ENCODE measurements around the gene RAPGEF1.

Gene RAPGEF1

GRCh38 chr9:131603199-131603598 is 136.7 kb downstream of the RAPGEF1 start:
- TF ChIP-seq CREB1 (IDR thresholded peaks at IDR 0.05; ENCODE audit: low read depth) (no peak), YY1 (IDR thresholded peaks at IDR 0.05; ENCODE audit: low read depth) (no peak), MAX (IDR thresholded peaks at IDR 0.05) (no peak), RAD21 (IDR thresholded peaks at IDR 0.05; ENCODE audit: low read depth) (no peak), TEAD4 (IDR thresholded peaks at IDR 0.05) (no peak), FOXM1 (IDR thresholded peaks at IDR 0.05; ENCODE audit: borderline replicate concordance, low read depth) (no peak), USF1 (IDR thresholded peaks at IDR 0.05) (no peak), EP300 (IDR thresholded peaks at IDR 0.05; ENCODE audit: borderline replicate concordance) (no peak)

- no peak for TF ChIP-seq EP300 (IDR thresholded peaks at IDR 0.05; ENCODE audit: borderline replicate concordance)
- no peak for TF ChIP-seq CEBPB (IDR thresholded peaks at IDR 0.05)
Observed at GRCh38 chr9:131601683-131602181, 138.1 kb downstream of the RAPGEF1 start.

- no peak for TF ChIP-seq USF1 (IDR thresholded peaks at IDR 0.05)
Observed at GRCh38 chr9:131598121-131598520, 141.8 kb downstream of the RAPGEF1 start.

- TF ChIP-seq NFIC (IDR thresholded peaks at IDR 0.05) (no peak), TAF1 (IDR thresholded peaks at IDR 0.05; ENCODE audit: low read depth) (no peak), EGR1 (IDR thresholded peaks at IDR 0.05) (no peak), MAX (IDR thresholded peaks at IDR 0.05) (no peak), YY1 (IDR thresholded peaks at IDR 0.05; ENCODE audit: low read depth) (no peak), EP300 (IDR thresholded peaks at IDR 0.05; ENCODE audit: borderline replicate concordance) (no peak), USF1 (IDR thresholded peaks at IDR 0.05) (no peak), CEBPB (IDR thresholded peaks at IDR 0.05) (no peak), RAD21 (IDR thresholded peaks at IDR 0.05; ENCODE audit: low read depth) (no peak), FOXM1 (IDR thresholded peaks at IDR 0.05; ENCODE audit: borderline replicate concordance, low read depth) (no peak), TEAD4 (IDR thresholded peaks at IDR 0.05) (no peak), TCF12 (IDR thresholded peaks at IDR 0.05; ENCODE audit: low read depth) (no peak), CREB1 (IDR thresholded peaks at IDR 0.05; ENCODE audit: low read depth) (no peak), ZBTB7A (IDR thresholded peaks at IDR 0.05; ENCODE audit: low read depth) (no peak), REST (IDR thresholded peaks at IDR 0.05; ENCODE audit: low read depth) (no peak)
Observed at GRCh38 chr9:131597246-131597645, 142.6 kb downstream of the RAPGEF1 start.

- TF ChIP-seq EGR1 (IDR thresholded peaks at IDR 0.05) (no peak), RAD21 (IDR thresholded peaks at IDR 0.05; ENCODE audit: low read depth) (no peak), MAX (IDR thresholded peaks at IDR 0.05) (no peak), TEAD4 (IDR thresholded peaks at IDR 0.05) (no peak), TAF1 (IDR thresholded peaks at IDR 0.05; ENCODE audit: low read depth) (no peak), USF1 (IDR thresholded peaks at IDR 0.05) (no peak), CREB1 (IDR thresholded peaks at IDR 0.05; ENCODE audit: low read depth) (no peak)
Observed at GRCh38 chr9:131596430-131596743, 143.5 kb downstream of the RAPGEF1 start.

- no peak for TF ChIP-seq USF1 (IDR thresholded peaks at IDR 0.05)
- no peak for TF ChIP-seq TAF1 (IDR thresholded peaks at IDR 0.05; ENCODE audit: low read depth)
- TF ChIP-seq YY1 (IDR thresholded peaks at IDR 0.05; ENCODE audit: low read depth): no peak
- TF ChIP-seq TEAD4 (IDR thresholded peaks at IDR 0.05): no peak
Observed at GRCh38 chr9:131595696-131596429, 144.0 kb downstream of the RAPGEF1 start.
